ENCODE data around the gene CHST8.

DNA sequence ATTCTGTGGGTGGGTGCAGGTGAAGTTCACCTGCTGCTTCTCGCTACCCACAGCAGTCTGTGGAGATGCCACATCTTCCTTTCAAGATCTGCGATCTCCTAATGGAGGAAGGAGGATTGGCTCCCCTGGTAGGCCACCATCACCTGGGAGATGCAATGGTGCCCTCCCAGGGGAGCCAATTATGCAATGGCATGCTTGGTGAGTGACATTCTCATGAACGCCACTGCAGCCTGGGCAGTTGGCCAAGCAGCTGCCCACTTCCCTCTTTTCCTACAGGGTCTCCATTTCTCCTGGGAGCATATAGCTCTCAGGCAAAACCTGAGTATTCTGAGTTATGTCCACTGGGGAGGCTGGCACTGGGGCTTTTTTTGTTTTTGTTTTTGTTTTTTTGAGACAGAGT lies 91.4 kb downstream of the CHST8 start:
- TF ChIP-seq, protein P1, sequence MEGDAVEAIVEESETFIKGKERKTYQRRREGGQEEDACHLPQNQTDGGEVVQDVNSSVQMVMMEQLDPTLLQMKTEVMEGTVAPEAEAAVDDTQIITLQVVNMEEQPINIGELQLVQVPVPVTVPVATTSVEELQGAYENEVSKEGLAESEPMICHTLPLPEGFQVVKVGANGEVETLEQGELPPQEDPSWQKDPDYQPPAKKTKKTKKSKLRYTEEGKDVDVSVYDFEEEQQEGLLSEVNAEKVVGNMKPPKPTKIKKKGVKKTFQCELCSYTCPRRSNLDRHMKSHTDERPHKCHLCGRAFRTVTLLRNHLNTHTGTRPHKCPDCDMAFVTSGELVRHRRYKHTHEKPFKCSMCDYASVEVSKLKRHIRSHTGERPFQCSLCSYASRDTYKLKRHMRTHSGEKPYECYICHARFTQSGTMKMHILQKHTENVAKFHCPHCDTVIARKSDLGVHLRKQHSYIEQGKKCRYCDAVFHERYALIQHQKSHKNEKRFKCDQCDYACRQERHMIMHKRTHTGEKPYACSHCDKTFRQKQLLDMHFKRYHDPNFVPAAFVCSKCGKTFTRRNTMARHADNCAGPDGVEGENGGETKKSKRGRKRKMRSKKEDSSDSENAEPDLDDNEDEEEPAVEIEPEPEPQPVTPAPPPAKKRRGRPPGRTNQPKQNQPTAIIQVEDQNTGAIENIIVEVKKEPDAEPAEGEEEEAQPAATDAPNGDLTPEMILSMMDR (IDR thresholded peaks at IDR 0.05; ENCODE audit: low read depth, low read length, poor library complexity, severe bottlenecking), result no peak
- no peak for TF ChIP-seq EZH2phosphoT487 (IDR thresholded peaks at IDR 0.05; ENCODE audit: borderline replicate concordance, low read length)

Data from DOHH2 (cell line).